Neural progenitor cell (in vitro differentiated cells): ENCODE data around the gene MID2. TPM values are rescaled to one million over a fixed set of nuclear protein-coding genes. Genes with fewer than 3 reads are reported as not detected.

Experiments
- DNase-seq: peaks from one replicate; pipeline ENCODE4 v3.0.0-alpha.2; 2016; ENCODE audit warnings: low spot score
- H2AFZ ChIP-seq: fragments of 200-600 bp; sonication (generic); replicated peaks from 2 replicates; pipeline ENCODE4 v1.6.1; 2016; ENCODE audit warnings: antibody characterized with exemption
- H3F3A ChIP-seq: fragments of 200-600 bp; sonication (generic); 2 replicates; pipeline ENCODE4 v1.6.1; 2016; ENCODE audit warnings: antibody characterized with exemption, low read depth
- H3K27ac ChIP-seq: fragments of 200-600 bp; sonication (generic); 2 replicates; pipeline ENCODE4 v1.5.1; 2016; ENCODE audit warnings: mild to moderate bottlenecking
- H3K27me3 ChIP-seq: fragments of 200-600 bp; sonication (generic); 2 replicates; pipeline ENCODE4 v1.6.1; 2016; ENCODE audit warnings: mild to moderate bottlenecking, moderate library complexity
- H3K36me3 ChIP-seq: fragments of 200-600 bp; sonication (generic); 2 replicates; pipeline ENCODE4 v1.5.1; 2016
- H3K4me1 ChIP-seq: fragments of 200-600 bp; sonication (generic); 2 replicates; pipeline ENCODE4 v1.6.1; 2016; ENCODE audit warnings: mixed run types
- H3K4me2 ChIP-seq: fragments of 200-600 bp; sonication (generic); 2 replicates; pipeline ENCODE4 v1.6.1; 2016
- H3K4me3 ChIP-seq: fragments of 200-600 bp; sonication (generic); 2 replicates; pipeline ENCODE4 v1.5.1; 2016
- H3K79me2 ChIP-seq: fragments of 200-600 bp; sonication (generic); 2 replicates; pipeline ENCODE4 v1.6.1; 2016; ENCODE audit warnings: low read depth
- H3K9ac ChIP-seq: fragments of 200-600 bp; sonication (generic); 2 replicates; pipeline ENCODE4 v1.6.1; 2016
- H3K9me3 ChIP-seq: fragments of 200-600 bp; sonication (generic); 2 replicates; pipeline ENCODE4 v1.5.1; 2016; ENCODE audit warnings: low read depth
- H4K20me1 ChIP-seq: fragments of 200-600 bp; sonication (generic); 2 replicates; pipeline ENCODE4 v1.6.1; 2016; ENCODE audit warnings: low read depth
- H3K27ac Mint-ChIP-seq: 3 replicates; pipeline ENCODE4 v1.8.0; 2021; ENCODE audit warnings: mixed read lengths
- H3K27me3 Mint-ChIP-seq: 2 replicates; pipeline ENCODE4 v1.8.0; 2022; ENCODE audit warnings: low read depth, mild to moderate bottlenecking, inconsistent platforms, moderate library complexity, mixed read lengths; ENCODE audit not compliant: insufficient read depth
- H3K36me3 Mint-ChIP-seq: 3 replicates; pipeline ENCODE4 v1.8.0; 2021; ENCODE audit warnings: mixed read lengths
- H3K4me1 Mint-ChIP-seq: 3 replicates; pipeline ENCODE4 v1.8.0; 2021; ENCODE audit warnings: mixed read lengths
- H3K4me3 Mint-ChIP-seq: 3 replicates; pipeline ENCODE4 v1.8.0; 2021; ENCODE audit warnings: mild to moderate bottlenecking, moderate library complexity, mixed read lengths
- H3K9me3 Mint-ChIP-seq: 3 replicates; pipeline ENCODE4 v1.8.0; 2020; ENCODE audit warnings: mixed read lengths
- EZH2 ChIP-seq: fragments of 200-600 bp; sonication (generic); IDR thresholded peaks from 2 replicates; pipeline ENCODE4 v1.6.1; 2017; ENCODE audit warnings: antibody characterized with exemption, mild to moderate bottlenecking, moderate library complexity
- EZH2phosphoT487 ChIP-seq: fragments of 200-600 bp; sonication (generic); IDR thresholded peaks from 2 replicates; pipeline ENCODE4 v1.6.1; 2017; ENCODE audit warnings: antibody characterized with exemption
- total RNA-seq: library from RNA; depleted of rRNA; stranded (reverse); fragments of >200 nt; gene quantifications from 2 replicates; pipeline ENCODE4 v1.2.3, GENCODE V29; 2015; ENCODE audit warnings: low replicate concordance
- TF ChIP-seq, protein P1 (sequence below): fragments of 200-600 bp; sonication (generic); IDR thresholded peaks from 2 replicates; pipeline ENCODE4 v1.5.1; 2017; ENCODE audit warnings: antibody characterized with exemption, mild to moderate bottlenecking

Gene MID2
- total RNA-seq, 1 donor from 2014 or later = 1.2 TPM

GRCh38 chrX:107818900-107819521 lies 6.7 kb upstream of the MID2 start:
- H3K27ac ChIP-seq = no peak overlapping the region
- no peak overlapping the region for H2AFZ ChIP-seq
- H3K36me3 ChIP-seq = no peaks in the 10 kb centered on the region
- Mint-ChIP-seq H3K9me3 (peaks cover 11% of the 10 kb centered on the region), H3K36me3 (no peaks in the 10 kb centered on the region), H3K4me3 (no peak overlapping the region), H3K27me3 (peaks cover 5% of the 10 kb centered on the region), H3K4me1 (no peaks in the 10 kb centered on the region), H3K27ac (no peak overlapping the region)
- H3K4me1 ChIP-seq = no peaks in the 10 kb centered on the region
- no peaks in the 10 kb centered on the region for H3K79me2 ChIP-seq
- no peak overlapping the region for H3K4me3 ChIP-seq
- no peaks in the 10 kb centered on the region for H4K20me1 ChIP-seq
- peak; percentile 2 for DNase-seq
- peaks cover 12% of the 10 kb centered on the region for H3K27me3 ChIP-seq
- TF ChIP-seq, protein P1, sequence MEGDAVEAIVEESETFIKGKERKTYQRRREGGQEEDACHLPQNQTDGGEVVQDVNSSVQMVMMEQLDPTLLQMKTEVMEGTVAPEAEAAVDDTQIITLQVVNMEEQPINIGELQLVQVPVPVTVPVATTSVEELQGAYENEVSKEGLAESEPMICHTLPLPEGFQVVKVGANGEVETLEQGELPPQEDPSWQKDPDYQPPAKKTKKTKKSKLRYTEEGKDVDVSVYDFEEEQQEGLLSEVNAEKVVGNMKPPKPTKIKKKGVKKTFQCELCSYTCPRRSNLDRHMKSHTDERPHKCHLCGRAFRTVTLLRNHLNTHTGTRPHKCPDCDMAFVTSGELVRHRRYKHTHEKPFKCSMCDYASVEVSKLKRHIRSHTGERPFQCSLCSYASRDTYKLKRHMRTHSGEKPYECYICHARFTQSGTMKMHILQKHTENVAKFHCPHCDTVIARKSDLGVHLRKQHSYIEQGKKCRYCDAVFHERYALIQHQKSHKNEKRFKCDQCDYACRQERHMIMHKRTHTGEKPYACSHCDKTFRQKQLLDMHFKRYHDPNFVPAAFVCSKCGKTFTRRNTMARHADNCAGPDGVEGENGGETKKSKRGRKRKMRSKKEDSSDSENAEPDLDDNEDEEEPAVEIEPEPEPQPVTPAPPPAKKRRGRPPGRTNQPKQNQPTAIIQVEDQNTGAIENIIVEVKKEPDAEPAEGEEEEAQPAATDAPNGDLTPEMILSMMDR = no peak
- TF ChIP-seq EZH2 = no peak
- no peak for TF ChIP-seq EZH2phosphoT487
- no peaks in the 10 kb centered on the region for H3F3A ChIP-seq
- H3K4me2 ChIP-seq = no peak overlapping the region
- no peak overlapping the region for H3K9ac ChIP-seq
- H3K9me3 ChIP-seq = peaks cover 5% of the 10 kb centered on the region

GRCh38 chrX:107823042-107823441 lies 2.6 kb upstream of the MID2 start:
- Mint-ChIP-seq H3K4me1 (peaks cover 18% of the 10 kb centered on the region), H3K27me3 (peaks cover 10% of the 10 kb centered on the region), H3K36me3 (no peaks in the 10 kb centered on the region), H3K27ac (no peak overlapping the region), H3K4me3 (no peak overlapping the region), H3K9me3 (peaks cover 15% of the 10 kb centered on the region)
- peaks cover 5% of the 10 kb centered on the region for H3K9me3 ChIP-seq
- H2AFZ ChIP-seq = no peak overlapping the region
- H3K79me2 ChIP-seq = no peaks in the 10 kb centered on the region
- no peak overlapping the region for H3K4me3 ChIP-seq
- no peaks in the 10 kb centered on the region for H4K20me1 ChIP-seq
- H3K4me2 ChIP-seq = no peak overlapping the region
- no peaks in the 10 kb centered on the region for H3F3A ChIP-seq
- no peak for DNase-seq
- no peaks in the 10 kb centered on the region for H3K36me3 ChIP-seq
- no peak overlapping the region for H3K27ac ChIP-seq
- peaks cover 50% of the 10 kb centered on the region for H3K27me3 ChIP-seq
- TF ChIP-seq EZH2 (no peak), EZH2phosphoT487 (no peak)
- TF ChIP-seq, protein P1 = no peak
- H3K4me1 ChIP-seq = no peaks in the 10 kb centered on the region
- no peak overlapping the region for H3K9ac ChIP-seq

DNA sequence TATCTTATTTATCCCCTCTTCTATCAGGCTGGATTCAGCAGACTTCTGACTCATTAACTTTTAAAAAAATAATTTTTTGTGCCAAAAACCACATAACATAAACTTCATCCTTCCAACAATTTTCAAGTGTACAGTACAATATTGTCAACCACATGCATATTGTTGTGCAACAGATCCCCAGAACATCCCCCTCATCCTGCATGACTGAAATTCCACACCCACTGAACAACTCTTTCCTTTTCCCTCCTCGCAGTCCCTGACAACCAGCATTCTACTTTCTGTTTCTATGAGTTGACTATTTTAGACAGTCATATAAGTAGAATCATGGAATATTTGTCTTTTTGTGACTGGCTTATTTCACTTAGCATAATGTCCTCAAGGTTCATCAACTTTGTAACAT lies 2.2 kb upstream of the MID2 start:
- H3K79me2 ChIP-seq = no peaks in the 10 kb centered on the region
- H2AFZ ChIP-seq = no peak overlapping the region
- no peak for DNase-seq
- peaks cover 19% of the 10 kb centered on the region for H3K4me1 Mint-ChIP-seq
- TF ChIP-seq EZH2 = no peak
- TF ChIP-seq, protein P1 = no peak
- TF ChIP-seq EZH2phosphoT487 = no peak
- H3F3A ChIP-seq = no peaks in the 10 kb centered on the region
- no peak overlapping the region for H3K9ac ChIP-seq
- no peak overlapping the region for H3K27ac ChIP-seq
- H3K9me3 Mint-ChIP-seq = peaks cover 15% of the 10 kb centered on the region
- no peak overlapping the region for H3K4me2 ChIP-seq
- no peak overlapping the region for H3K4me3 ChIP-seq
- no peak overlapping the region for H3K27ac Mint-ChIP-seq
- H3K9me3 ChIP-seq = peaks cover 5% of the 10 kb centered on the region
- no peaks in the 10 kb centered on the region for H3K36me3 ChIP-seq
- peaks cover 53% of the 10 kb centered on the region for H3K27me3 ChIP-seq
- H3K36me3 Mint-ChIP-seq = no peaks in the 10 kb centered on the region
- no peaks in the 10 kb centered on the region for H3K4me1 ChIP-seq
- H3K4me3 Mint-ChIP-seq = no peak overlapping the region
- H3K27me3 Mint-ChIP-seq = peaks cover 10% of the 10 kb centered on the region
- no peaks in the 10 kb centered on the region for H4K20me1 ChIP-seq
